HG02571 (cell line): ENCODE data around the gene CADM4.
"Not testable (repeated sequence)": the region's sequence is repeated elsewhere in the genome, so short reads cannot be mapped to it uniquely, and the experiment has no call there.

ENCODE experiments used
- ATAC-seq: cut with Tn5 transposase; IDR thresholded peaks from one replicate; pipeline ENCODE4 v1.9.1; 2021; ENCODE audit warnings: mild to moderate bottlenecking, moderate library complexity; ENCODE audit not compliant: unreplicated experiment

Gene CADM4

DNA sequence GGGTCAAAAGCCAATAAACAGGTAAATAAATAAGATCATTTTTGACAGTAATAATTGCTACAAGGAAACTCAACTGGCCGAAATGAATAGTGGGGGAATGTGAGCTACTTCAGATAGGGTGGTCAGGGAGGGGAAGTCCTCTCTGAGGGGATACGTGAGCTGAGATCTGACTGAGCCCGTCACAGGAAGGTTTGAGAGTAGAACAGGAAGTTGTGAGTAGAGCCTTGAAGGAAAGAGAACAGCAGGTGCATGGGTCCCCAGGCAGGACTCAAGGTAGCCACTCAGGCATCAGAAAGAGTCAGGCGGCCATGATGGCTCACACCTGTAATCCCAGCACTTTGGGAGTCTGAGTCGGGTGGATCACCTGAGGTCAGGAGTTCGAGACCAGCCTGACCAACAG, 50.0 kb downstream of the CADM4 start:
- no peak for ATAC-seq

DNA sequence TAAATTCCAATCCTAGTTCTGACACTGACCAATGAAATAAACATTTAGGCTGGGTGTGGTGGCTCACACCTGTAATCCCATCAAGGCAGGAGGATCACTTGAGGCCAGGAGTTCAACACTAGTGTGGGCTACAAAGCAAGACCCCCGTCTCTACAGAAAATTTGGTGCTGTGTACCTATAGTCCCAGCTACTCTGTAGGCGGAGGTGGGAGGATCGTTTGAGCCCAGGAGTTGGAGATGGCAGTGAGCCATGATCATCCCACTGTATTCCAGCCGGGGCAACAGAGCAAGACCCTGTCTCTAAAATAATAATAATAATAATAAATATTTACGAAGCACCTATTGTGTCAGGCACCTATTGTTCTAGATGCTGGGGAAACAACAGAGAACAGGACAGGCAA, 50.4 kb downstream of the CADM4 start:
- ATAC-seq, result no peak

DNA sequence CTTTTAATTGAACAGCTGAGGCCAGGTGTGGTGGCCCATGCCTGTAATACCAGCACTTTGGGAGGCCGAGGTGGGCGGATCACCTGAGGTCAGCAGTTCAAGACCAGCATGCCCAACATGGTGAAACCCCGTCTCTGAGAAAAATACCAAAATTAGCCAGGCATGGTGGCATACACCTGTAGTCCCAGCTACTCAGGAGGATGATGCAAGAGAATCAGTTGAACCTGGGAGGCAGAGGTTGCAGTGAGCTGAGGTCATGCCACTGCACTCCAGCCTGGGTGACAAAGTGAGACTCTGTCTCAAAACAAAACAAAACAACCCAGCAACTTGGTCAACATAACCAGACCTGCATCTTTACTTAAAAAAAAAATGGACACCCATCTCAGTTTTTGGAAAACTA, 52.6 kb downstream of the CADM4 start:
- not testable (repeated sequence) for ATAC-seq

DNA sequence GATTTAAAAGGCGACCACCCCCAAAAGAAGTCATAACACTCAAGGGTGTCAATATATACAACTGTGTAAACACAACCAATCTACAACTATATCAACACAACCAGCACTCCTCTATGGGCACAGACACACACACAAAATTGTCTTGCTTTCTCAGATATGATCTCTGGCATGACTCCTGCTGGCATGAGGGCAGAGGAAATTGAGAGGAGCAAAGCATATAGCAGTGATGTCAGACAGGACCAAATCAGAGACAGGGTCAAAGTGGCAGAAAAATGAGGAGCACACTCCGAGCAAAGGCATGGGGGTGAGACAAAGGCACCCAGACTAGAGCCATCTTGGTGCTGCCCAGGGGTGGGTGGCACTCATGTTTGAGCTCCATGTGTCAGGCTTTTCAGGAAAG, 53.3 kb downstream of the CADM4 start:
- no peak for ATAC-seq

DNA sequence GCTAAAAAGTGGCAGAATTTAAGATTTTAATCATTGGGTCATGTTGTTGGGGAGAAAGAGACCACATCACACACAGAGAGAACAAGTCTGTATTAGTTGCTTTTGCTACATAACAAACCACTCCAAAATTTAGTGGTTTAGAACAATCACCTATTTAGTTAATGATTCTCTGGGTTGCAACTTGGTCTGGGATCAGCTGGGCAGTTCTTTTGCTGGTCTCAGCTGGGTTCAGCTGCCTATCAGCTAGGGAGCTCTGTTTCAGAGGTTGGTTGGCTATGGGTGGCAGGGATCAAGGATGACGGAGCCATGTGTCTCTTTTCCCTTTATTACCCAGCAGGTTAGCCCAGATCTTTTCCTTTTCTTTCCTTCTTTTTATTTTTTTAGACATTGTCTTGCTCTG, 55.2 kb downstream of the CADM4 start:
- ATAC-seq, result no peak

DNA sequence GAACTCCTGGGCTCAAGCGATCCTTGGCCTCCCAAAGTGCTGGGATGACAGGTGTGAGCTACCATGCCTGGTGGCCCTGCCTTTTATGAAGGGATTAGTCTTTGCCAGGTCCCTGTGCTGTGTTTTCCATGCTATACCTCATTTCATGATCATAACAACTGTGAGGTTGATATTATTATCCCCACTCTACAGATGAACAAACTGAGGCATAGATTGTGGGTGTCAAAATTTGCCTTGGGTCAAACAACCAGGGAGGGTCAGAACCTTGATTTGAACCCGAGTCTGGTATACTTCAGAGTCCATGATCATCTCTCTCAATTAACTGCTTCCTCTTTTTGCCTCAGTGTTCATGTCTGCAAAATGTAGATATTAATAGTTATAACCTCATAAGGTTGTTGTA, 57.2 kb downstream of the CADM4 start:
- no peak for ATAC-seq

DNA sequence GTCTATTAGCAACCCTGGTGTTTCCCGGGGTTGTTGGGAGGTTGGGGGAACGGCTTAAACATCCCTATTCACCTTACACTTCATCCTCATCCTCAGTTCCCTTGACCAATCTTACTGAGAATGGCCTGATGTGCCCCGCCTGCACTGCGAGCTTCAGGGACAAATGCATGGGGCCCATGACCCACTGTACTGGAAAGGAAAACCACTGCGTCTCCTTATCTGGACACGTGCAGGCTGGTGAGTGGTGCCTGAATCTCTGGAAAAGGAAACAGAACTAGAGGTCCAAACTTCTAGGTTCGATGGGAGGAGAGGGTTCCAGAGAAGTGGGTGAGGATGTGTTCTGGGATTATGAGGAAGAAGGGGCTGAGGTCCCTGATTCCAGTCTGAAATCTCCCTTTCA, 58.2 kb downstream of the CADM4 start:
- ATAC-seq, result no peak

DNA sequence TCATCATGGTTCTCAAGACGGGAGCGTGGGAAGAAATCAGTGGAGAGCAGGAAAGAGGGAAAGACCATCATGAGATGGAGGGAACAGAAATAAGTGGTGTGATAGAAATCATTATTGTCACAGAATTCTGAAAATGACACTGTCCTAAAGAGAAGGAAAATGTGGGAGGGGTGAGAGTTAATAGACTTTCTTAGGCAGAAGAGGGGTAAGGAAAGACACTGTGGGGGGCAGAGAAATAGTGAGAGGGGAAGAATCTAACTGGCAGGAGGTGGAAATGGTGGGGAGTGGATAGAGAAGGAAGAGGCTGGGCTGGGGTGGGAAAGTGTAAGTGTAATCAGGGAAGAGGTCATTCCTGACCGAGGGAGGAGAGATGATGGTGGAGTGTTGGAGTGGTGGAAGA, 60.9 kb downstream of the CADM4 start:
- ATAC-seq, result no peak

DNA sequence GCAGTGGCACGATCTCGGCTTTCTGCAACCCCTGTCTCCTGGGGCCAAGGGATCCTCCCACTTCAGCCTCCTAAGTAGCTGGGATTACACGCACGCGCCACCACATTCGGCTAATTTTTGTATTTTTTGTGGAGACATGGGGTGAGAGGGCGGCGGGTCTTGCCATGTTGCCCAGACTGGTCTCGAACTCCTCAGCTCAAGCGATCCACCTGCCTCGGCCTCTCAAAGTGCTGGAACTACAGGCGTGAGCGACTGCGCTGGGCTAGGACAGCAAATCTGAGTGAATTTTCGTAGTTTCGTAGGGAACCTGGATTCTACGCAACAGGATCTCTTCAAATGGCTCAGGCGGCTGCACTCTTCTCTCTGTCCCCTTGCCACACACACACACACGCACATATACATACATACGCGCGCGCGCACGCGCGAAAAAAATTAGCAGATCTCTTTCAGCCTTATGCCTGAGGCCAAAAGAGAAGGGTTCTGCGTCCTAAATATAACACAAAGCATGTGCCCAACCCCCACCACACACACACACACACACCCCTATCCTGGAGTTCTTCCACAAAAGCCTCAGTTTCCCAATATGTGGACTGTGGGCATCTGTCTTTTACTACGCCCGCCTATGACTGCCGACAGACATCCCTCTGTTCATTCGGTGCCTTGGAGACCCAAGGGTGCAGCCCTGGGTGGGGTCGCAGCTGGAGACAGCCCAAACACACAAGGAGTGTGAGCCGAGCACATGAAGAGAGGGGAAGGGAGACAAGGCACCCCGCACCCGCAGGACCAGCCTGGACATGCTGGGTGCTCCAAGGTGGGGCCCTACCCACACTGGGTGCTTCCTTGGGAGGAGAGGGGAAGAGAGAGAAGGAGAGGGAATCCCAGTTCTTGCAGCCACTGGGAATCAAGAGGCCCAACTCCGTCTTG, 63.4 kb downstream of the CADM4 start:
- ATAC-seq, result no peak

DNA sequence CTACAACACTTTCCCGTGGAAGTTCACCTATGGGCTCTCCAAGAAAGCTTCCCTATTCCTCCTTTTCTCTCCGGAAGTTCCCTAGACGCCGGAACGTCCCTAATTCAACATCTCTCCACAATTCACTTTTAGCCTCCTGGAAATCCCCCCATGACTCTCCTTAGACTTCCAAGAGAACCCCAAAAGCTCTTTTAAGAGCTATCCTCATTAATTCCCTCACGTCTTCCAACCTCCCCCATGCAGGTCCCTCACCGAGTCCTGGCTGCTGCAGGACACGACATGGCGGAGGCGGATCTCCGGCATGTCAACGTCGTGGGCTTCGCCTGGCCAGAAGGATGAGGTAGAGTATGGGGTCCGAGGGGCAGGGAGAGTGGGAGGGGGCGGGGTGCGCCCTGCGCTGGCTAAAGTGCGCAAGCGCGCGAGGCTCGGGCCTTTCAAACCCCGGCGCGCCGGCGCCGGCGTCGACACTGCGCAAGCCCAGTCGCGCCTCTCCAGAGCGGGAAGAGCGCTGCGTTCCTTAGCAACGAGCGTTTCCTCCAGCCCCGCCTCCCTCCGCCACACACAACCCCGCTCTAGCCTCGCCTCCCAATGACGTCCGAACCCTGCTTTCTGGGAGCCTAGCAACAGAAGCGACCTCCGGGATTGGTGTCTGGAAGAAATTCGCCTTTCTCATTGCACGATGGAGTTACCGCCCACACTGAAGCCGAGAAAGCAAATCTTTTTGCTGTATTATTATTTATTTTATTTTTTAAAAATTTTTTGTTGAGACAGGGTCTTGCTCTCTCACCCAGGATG, 64.3 kb downstream of the CADM4 start, which contains the start of the genes PINLYP and XRCC1:
TSS of gene PINLYP (plus strand) at position 646 of the 795 bp plus-strand sequence. CDS start 1,391 bp downstream, outside the sequence.
TSS of gene XRCC1 (minus strand) at position 372 of the 795 bp plus-strand sequence. CDS start at position 303, 69 bp downstream.
- peak; percentile 95 for ATAC-seq

DNA sequence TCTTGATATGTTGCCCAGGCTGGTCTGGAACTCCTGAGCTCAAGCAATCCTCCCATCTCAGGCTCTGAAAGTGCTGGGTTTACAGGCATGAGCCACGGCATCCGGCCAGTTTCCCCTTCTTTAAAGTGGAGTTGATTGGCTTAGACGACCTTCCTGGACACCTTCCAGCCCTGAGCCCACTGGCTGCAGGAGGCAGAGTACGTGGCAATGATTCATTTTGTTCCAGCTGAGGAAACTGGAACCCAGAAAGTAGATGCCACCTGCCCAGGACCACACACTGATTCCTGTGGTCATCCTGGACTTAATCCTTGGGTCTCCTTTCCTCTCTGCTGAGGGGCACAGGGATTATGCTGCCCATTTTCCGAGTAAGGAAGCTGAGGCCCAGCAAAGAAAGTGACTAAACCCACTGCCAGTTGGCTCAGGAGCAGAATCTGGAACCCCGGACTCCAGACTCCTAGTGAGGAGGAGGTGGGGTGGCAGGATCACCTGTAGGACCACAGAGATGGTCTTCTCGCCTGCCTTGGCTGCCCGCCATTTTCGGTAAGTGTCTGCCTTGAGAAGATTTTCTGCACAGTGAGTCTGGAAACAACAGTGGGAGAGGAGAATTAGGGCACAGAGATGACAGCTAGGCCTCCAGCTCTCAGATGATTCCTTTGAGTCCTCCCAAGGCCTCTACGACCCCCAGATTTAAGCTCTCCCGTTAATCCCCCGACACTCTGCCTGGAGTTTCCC, 65.1 kb downstream of the CADM4 start:
- no peak for ATAC-seq
